Osteoblast (primary cell): Measurements from ENCODE around the gene FCRL4. TPM values are rescaled to one million over a fixed set of nuclear protein-coding genes. Genes with fewer than 3 reads are reported as not detected.
"Not testable (repeated sequence)": the region's sequence is repeated elsewhere in the genome, so short reads cannot be mapped to it uniquely, and the experiment has no call there.

Experiments used
- DNase-seq: peaks from one replicate; pipeline ENCODE4 v3.0.0; 2011; ENCODE audit warnings: low spot score, mixed read lengths; ENCODE audit not compliant: insufficient read length; ENCODE audit errors: missing footprints
- H2AFZ ChIP-seq: 2 replicates; pipeline ENCODE4 v1.6.0; 2011; ENCODE audit warnings: mild to moderate bottlenecking, low read length
- H3K27ac ChIP-seq: 2 replicates; pipeline ENCODE4 v1.5.1; 2011; ENCODE audit warnings: mild to moderate bottlenecking, low read depth, low read length, moderate library complexity
- H3K27me3 ChIP-seq: 2 replicates; pipeline ENCODE4 v1.6.0; 2012; ENCODE audit warnings: mild to moderate bottlenecking, control low read depth, inconsistent platforms, low read length, moderate library complexity; ENCODE audit not compliant: insufficient read depth
- H3K36me3 ChIP-seq: 2 replicates; pipeline ENCODE4 v1.5.1; 2011; ENCODE audit warnings: mild to moderate bottlenecking, low read length, control low read depth, moderate library complexity; ENCODE audit not compliant: insufficient read depth
- H3K4me1 ChIP-seq: 2 replicates; pipeline ENCODE4 v1.5.1; 2011; ENCODE audit warnings: mild to moderate bottlenecking, low read length, control low read depth, moderate library complexity; ENCODE audit not compliant: insufficient read depth
- H3K4me2 ChIP-seq: 2 replicates; pipeline ENCODE4 v1.6.0; 2011; ENCODE audit warnings: mild to moderate bottlenecking, low read length; ENCODE audit not compliant: insufficient read depth
- H3K4me3 ChIP-seq: fragments of 200-600 bp; sonication (generic); 3 replicates; pipeline ENCODE4 v1.5.1; 2012; ENCODE audit warnings: mild to moderate bottlenecking, low read length, inconsistent platforms; ENCODE audit not compliant: insufficient read depth
- H3K79me2 ChIP-seq: 2 replicates; pipeline ENCODE4 v1.6.0; 2012; ENCODE audit warnings: mild to moderate bottlenecking, low read length, control low read depth, inconsistent platforms; ENCODE audit not compliant: insufficient read depth
- H3K9me3 ChIP-seq: 2 replicates; pipeline ENCODE4 v1.5.1; 2011; ENCODE audit warnings: low read depth, low read length, control low read depth
- H4K20me1 ChIP-seq: 2 replicates; pipeline ENCODE4 v1.6.0; 2012; ENCODE audit warnings: mild to moderate bottlenecking, low read length, control low read depth; ENCODE audit not compliant: insufficient read depth
- CTCF ChIP-seq: IDR thresholded peaks from 2 replicates; pipeline ENCODE4 v1.5.1; 2011; ENCODE audit warnings: mild to moderate bottlenecking, low read depth, low read length, moderate library complexity; ENCODE audit errors: extremely low read depth
- total RNA-seq: library from RNA; depleted of rRNA; stranded (reverse); fragments of >200 nt; gene quantifications from 2 replicates; pipeline ENCODE4 v1.2.3, GENCODE V29; 2012

FCRL4 gene
- total RNA-seq, 1 donor, result not detected

- H3K4me3 ChIP-seq, result no peak overlapping the region
- H3K79me2 ChIP-seq, result no peaks in the 10 kb centered on the region
Observed at GRCh38 chr1:157562515-157562914, 35.4 kb downstream of the FCRL4 start.

GRCh38 chr1:157558119-157558518 is 39.8 kb downstream of the FCRL4 start:
- no peaks in the 10 kb centered on the region for H3K9me3 ChIP-seq
- no peak for DNase-seq
- no peak overlapping the region for H3K4me2 ChIP-seq
- no peak overlapping the region for H2AFZ ChIP-seq
- H3K4me3 ChIP-seq, result no peak overlapping the region
- no peak for TF ChIP-seq CTCF
- no peaks in the 10 kb centered on the region for H3K27me3 ChIP-seq
- no peaks in the 10 kb centered on the region for H3K79me2 ChIP-seq
- H3K36me3 ChIP-seq, result no peaks in the 10 kb centered on the region
- no peaks in the 10 kb centered on the region for H3K4me1 ChIP-seq
- no peak overlapping the region for H3K27ac ChIP-seq
- no peaks in the 10 kb centered on the region for H4K20me1 ChIP-seq

More at GRCh38 chr1:157562515-157562914, 35.4 kb downstream of the FCRL4 start:
- H3K27me3 ChIP-seq, result no peaks in the 10 kb centered on the region
- DNase-seq, result no peak
- TF ChIP-seq CTCF, result no peak
- H2AFZ ChIP-seq, result no peak overlapping the region
- no peak overlapping the region for H3K4me2 ChIP-seq
- no peak overlapping the region for H3K27ac ChIP-seq
- H3K36me3 ChIP-seq, result no peaks in the 10 kb centered on the region
- H4K20me1 ChIP-seq, result no peaks in the 10 kb centered on the region
- no peaks in the 10 kb centered on the region for H3K9me3 ChIP-seq
- H3K4me1 ChIP-seq, result no peaks in the 10 kb centered on the region

GRCh38 chr1:157551694-157552693 is 45.9 kb downstream of the FCRL4 start, which contains the start of gene FCRL5:
FCRL5 (minus strand) TSS chr1:157552515; CDS start chr1:157552362, 153 bp downstream.
- no peak for TF ChIP-seq CTCF
- Histone ChIP-seq H3K36me3 (no peaks in the 10 kb centered on the region), H4K20me1 (no peaks in the 10 kb centered on the region), H3K4me2 (no peak within 1 kb of the TSS), H3K27ac (no peak within 1 kb of the TSS), H3K79me2 (no peaks in the 10 kb centered on the region), H3K4me1 (no peaks in the 10 kb centered on the region), H3K9me3 (no peaks in the 10 kb centered on the region), H3K27me3 (no peaks in the 10 kb centered on the region), H3K4me3 (no peak within 1 kb of the TSS), H2AFZ (no peak within 1 kb of the TSS)
- no peak for DNase-seq

- H3K4me2 ChIP-seq, H3K79me2 ChIP-seq, H4K20me1 ChIP-seq, H3K4me3 ChIP-seq, H3K9me3 ChIP-seq, DNase-seq, H2AFZ ChIP-seq, H3K27me3 ChIP-seq, H3K27ac ChIP-seq, H3K4me1 ChIP-seq, H3K36me3 ChIP-seq: not testable (repeated sequence)
Observed at GRCh38 chr1:157548081-157548480, 49.8 kb downstream of the FCRL4 start.
